ENCODE data around the gene IGFLR1.

GRCh38 chr19:35733180-35734125 is 8.8 kb downstream of the IGFLR1 start:
- TF ChIP-seq CTCF (IDR thresholded peaks at IDR 0.05; ENCODE audit: low read length) (no peak), EZH2 (IDR thresholded peaks at IDR 0.05; ENCODE audit: borderline replicate concordance, low read length) (no peak)

All from OCI-LY1 (cell line).